ENCODE results near the gene FGGY.

GRCh38 chr1:59678493-59679228 lies 381.8 kb downstream of the FGGY start:
- TF ChIP-seq EZH2 (IDR thresholded peaks at IDR 0.05; ENCODE audit: borderline replicate concordance, low read depth, low read length, severe bottlenecking) (no peak), CTCF (IDR thresholded peaks at IDR 0.05; ENCODE audit: borderline replicate concordance, extremely low read depth, low read length, poor library complexity, severe bottlenecking) (no peak)

Measured in DND-41 (cell line).